BLaER1 (cell line): ENCODE measurements around the gene PCDHA12.
"Not testable (repeated sequence)": the region's sequence is repeated elsewhere in the genome, so short reads cannot be mapped to it uniquely, and the experiment has no call there.

Experiments
- H3K27ac ChIP-seq: shearing (Covaris generic); formaldehyde crosslinking; 2 replicates; pipeline ENCODE4 v1.8.1; 2022
- H3K27me3 ChIP-seq: shearing (Covaris generic); formaldehyde crosslinking; 2 replicates; pipeline ENCODE4 v1.8.1; 2022
- H3K36me3 ChIP-seq: shearing (Covaris generic); formaldehyde crosslinking; 2 replicates; pipeline ENCODE4 v1.8.1; 2022
- H3K4me1 ChIP-seq: shearing (Covaris generic); formaldehyde crosslinking; 2 replicates; pipeline ENCODE4 v1.8.1; 2022
- H3K4me2 ChIP-seq: shearing (Covaris generic); formaldehyde crosslinking; 2 replicates; pipeline ENCODE4 v1.8.1; 2022
- H3K4me3 ChIP-seq: shearing (Covaris generic); formaldehyde crosslinking; 2 replicates; pipeline ENCODE4 v1.8.1; 2022
- H3K9ac ChIP-seq: shearing (Covaris generic); formaldehyde crosslinking; 2 replicates; pipeline ENCODE4 v1.8.1; 2022
- H3K9me3 ChIP-seq: shearing (Covaris generic); formaldehyde crosslinking; 2 replicates; pipeline ENCODE4 v1.8.1; 2022
- H4K20me1 ChIP-seq: shearing (Covaris generic); formaldehyde crosslinking; 2 replicates; pipeline ENCODE4 v1.8.1; 2022
- Cebpa-rat ChIP-seq: shearing (Covaris generic); IDR thresholded peaks from 2 replicates; pipeline ENCODE4 v1.8.1; 2022

PCDHA12 gene

DNA sequence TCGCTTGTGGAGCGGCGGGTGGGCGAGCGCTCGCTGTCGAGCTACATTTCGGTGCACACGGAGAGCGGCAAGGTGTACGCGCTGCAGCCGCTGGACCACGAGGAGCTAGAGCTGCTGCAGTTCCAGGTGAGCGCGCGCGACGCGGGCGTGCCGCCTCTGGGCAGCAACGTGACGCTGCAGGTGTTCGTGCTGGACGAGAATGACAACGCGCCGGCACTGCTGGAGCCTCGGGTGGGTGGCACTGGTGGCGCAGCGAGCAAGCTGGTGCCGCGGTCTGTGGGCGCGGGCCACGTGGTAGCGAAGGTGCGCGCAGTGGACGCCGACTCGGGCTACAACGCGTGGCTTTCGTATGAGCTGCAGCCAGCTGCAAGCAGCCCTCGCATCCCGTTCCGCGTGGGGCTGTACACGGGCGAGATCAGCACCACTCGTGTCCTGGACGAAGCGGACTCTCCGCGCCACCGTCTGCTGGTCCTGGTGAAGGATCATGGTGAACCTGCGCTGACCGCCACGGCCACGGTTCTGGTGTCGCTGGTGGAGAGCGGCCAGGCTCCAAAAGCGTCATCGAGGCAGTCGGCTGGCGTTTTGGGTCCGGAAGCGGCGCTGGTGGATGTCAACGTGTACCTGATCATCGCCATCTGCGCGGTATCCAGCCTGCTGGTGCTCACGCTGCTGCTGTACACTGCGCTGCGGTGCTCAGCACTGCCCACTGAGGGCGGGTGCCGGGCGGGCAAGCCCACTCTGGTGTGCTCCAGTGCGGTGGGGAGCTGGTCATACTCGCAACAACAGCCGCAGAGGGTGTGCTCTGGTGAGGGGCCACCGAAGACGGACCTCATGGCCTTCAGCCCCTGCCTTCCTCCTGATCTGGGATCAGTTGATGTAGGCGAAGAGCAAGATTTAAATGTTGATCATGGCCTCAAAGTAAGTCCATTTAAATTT lies 32.0 kb upstream of the PCDHA12 start:
- TF ChIP-seq Cebpa-rat, result no peak
- Histone ChIP-seq H3K27ac (no peak overlapping the region), H4K20me1 (no peaks in the 10 kb centered on the region), H3K36me3 (no peaks in the 10 kb centered on the region), H3K9ac (no peak overlapping the region), H3K4me3 (no peak overlapping the region), H3K4me2 (no peak overlapping the region), H3K27me3 (no peaks in the 10 kb centered on the region), H3K4me1 (no peaks in the 10 kb centered on the region), H3K9me3 (peaks cover 20% of the 10 kb centered on the region)

GRCh38 chr5:140848139-140849102 lies 26.7 kb upstream of the PCDHA12 start, which contains the start of gene PCDHA9:
Gene PCDHA9 (plus strand): TSS chr5:140848382. CDS start chr5:140848496, 114 bp downstream.
- not testable (repeated sequence) for H3K4me2 ChIP-seq, H4K20me1 ChIP-seq, H3K36me3 ChIP-seq, H3K27ac ChIP-seq, H3K27me3 ChIP-seq, H3K9ac ChIP-seq, H3K4me1 ChIP-seq, H3K4me3 ChIP-seq
- peaks cover 24% of the 10 kb centered on the region for H3K9me3 ChIP-seq

DNA sequence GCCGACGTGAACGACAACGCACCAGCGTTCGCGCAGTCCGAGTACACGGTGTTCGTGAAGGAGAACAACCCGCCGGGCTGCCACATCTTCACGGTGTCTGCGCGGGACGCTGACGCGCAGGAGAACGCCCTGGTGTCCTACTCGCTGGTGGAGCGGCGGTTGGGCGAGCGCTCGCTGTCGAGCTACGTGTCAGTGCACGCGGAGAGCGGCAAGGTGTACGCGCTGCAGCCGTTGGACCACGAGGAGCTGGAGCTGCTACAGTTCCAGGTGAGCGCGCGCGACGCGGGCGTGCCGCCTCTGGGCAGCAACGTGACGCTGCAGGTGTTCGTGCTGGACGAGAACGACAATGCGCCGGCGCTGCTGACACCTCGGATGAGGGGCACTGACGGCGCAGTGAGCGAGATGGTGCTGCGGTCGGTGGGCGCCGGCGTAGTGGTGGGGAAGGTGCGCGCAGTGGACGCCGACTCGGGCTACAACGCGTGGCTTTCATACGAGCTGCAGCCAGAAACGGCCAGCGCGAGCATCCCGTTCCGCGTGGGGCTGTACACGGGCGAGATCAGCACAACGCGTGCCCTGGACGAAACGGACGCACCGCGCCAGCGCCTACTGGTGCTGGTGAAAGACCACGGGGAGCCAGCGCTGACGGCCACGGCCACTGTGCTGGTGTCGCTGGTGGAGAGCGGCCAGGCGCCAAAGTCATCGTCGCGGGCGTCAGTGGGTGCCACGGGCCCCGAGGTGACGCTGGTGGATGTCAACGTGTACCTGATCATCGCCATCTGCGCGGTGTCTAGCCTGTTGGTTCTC lies 25.1 kb upstream of the PCDHA12 start:
- H4K20me1 ChIP-seq, H3K27me3 ChIP-seq, H3K4me3 ChIP-seq, H3K4me2 ChIP-seq, H3K36me3 ChIP-seq, H3K4me1 ChIP-seq, H3K27ac ChIP-seq, H3K9ac ChIP-seq: not testable (repeated sequence)
- peaks cover 23% of the 10 kb centered on the region for H3K9me3 ChIP-seq

- Histone ChIP-seq H3K27ac (no peak within 1 kb of the TSS), H3K36me3 (no peaks in the 10 kb centered on the region), H3K4me2 (no peak within 1 kb of the TSS), H4K20me1 (no peaks in the 10 kb centered on the region), H3K4me3 (no peak within 1 kb of the TSS), H3K9me3 (peaks cover 26% of the 10 kb centered on the region), H3K4me1 (no peaks in the 10 kb centered on the region), H3K27me3 (no peaks in the 10 kb centered on the region), H3K9ac (no peak within 1 kb of the TSS)
- TF ChIP-seq Cebpa-rat, result no peak
Measured at GRCh38 chr5:140855772-140856674, 19.1 kb upstream of the PCDHA12 start, which contains the start of gene PCDHA10. Gene PCDHA10 (plus strand): TSS chr5:140855897. CDS start chr5:140856049, 152 bp downstream.

DNA sequence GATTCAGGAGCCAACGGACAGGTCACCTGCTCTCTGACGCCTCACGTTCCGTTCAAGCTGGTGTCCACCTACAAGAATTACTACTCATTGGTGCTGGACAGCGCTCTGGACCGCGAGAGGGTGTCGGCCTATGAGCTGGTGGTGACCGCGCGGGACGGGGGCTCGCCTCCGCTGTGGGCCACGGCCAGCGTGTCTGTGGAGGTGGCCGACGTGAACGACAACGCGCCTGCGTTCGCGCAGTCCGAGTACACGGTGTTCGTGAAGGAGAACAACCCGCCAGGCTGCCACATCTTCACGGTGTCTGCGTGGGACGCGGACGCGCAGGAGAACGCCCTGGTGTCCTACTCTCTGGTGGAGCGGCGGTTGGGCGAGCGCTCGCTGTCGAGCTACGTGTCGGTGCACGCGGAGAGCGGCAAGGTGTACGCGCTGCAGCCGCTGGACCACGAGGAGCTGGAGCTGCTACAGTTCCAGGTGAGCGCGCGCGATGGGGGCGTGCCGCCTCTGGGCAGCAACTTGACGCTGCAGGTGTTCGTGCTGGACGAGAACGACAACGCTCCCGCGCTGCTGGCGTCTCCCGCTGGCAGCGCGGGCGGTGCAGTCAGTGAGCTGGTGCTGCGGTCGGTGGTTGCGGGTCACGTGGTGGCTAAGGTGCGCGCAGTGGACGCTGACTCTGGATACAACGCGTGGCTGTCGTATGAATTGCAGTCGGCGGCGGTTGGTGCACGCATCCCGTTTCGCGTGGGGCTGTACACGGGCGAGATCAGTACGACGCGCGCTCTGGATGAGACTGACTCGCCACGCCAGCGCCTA lies 17.7 kb upstream of the PCDHA12 start:
- no peak for TF ChIP-seq Cebpa-rat
- Histone ChIP-seq H3K36me3 (no peaks in the 10 kb centered on the region), H3K27ac (no peak overlapping the region), H3K9me3 (peaks cover 39% of the 10 kb centered on the region), H3K4me2 (no peak overlapping the region), H3K4me3 (no peak overlapping the region), H3K27me3 (no peaks in the 10 kb centered on the region), H4K20me1 (no peaks in the 10 kb centered on the region), H3K9ac (no peak overlapping the region), H3K4me1 (no peaks in the 10 kb centered on the region)

GRCh38 chr5:140857987-140858240 lies 17.2 kb upstream of the PCDHA12 start:
- no peak for TF ChIP-seq Cebpa-rat
- H3K9me3 ChIP-seq, result peaks cover 45% of the 10 kb centered on the region
- no peak overlapping the region for H3K4me3 ChIP-seq

GRCh38 chr5:140862441-140863295 lies 12.4 kb upstream of the PCDHA12 start:
- H3K36me3 ChIP-seq, result no peaks in the 10 kb centered on the region
- H3K4me1 ChIP-seq, result no peaks in the 10 kb centered on the region
- H3K27ac ChIP-seq, result no peak overlapping the region
- H3K4me3 ChIP-seq, result no peak overlapping the region
- H3K9ac ChIP-seq, result no peak overlapping the region
- H3K9me3 ChIP-seq, result peaks cover 33% of the 10 kb centered on the region
- H3K4me2 ChIP-seq, result no peak overlapping the region
- no peaks in the 10 kb centered on the region for H4K20me1 ChIP-seq
- TF ChIP-seq Cebpa-rat, result no peak
- no peaks in the 10 kb centered on the region for H3K27me3 ChIP-seq

More at GRCh38 chr5:140857987-140858240, 17.2 kb upstream of the PCDHA12 start:
- H3K36me3 ChIP-seq, result no peaks in the 10 kb centered on the region
- H3K27me3 ChIP-seq, result no peaks in the 10 kb centered on the region
- no peak overlapping the region for H3K9ac ChIP-seq
- H3K27ac ChIP-seq, result no peak overlapping the region
- no peaks in the 10 kb centered on the region for H3K4me1 ChIP-seq
- H3K4me2 ChIP-seq, result no peak overlapping the region
- H4K20me1 ChIP-seq, result no peaks in the 10 kb centered on the region
